ENCODE measurements around the gene RIBC2. TPM values are rescaled to one million over a fixed set of nuclear protein-coding genes. Genes with fewer than 3 reads are reported as not detected.

The RIBC2 gene
- total and polyA plus RNA-seq, 2 of the 13 experiments (the other 11 are each of a cell fraction or from before 2014, with no cell fraction given) = 0.55 TPM; not detected in 1

DNA sequence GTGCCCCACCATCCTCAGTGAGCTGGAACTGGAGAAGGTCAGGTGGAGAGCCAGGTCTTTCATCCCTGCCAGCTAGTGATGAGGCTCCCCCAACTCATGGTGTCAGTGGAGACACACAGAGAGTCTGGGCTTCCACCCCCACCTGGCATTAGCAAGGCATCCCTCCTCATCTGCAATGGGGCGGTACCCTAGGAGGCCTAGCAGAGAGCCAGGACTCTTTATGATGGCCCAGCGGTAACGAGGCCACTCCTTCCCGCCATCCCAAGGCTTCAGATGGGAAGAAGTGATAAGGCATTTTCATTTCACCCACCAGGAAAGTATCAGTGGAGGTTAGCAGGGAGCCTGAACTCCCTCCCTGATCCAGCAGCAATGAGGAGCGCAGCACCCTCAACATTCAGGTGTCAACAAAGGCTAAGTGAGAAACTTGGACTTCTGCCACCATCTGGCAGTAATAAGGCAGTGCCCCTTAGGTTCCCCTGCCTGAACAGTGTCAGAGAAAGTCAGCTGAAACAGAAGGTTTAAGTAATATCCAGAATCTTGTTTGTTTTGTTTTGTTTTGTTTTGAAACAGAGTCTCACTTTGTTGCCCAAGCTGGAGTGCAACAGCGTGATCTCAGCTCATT, 48.7 kb downstream of the RIBC2 start (continued):
- TF ChIP-seq TAF1 (CRISPR knock-in tag; IDR thresholded peaks at IDR 0.05) (no peak), SOX13 (IDR thresholded peaks at IDR 0.05) (no peak), SOX13 (CRISPR knock-in tag; conservative IDR thresholded peaks at IDR 0.05 in 1 of 2, IDR thresholded peaks at IDR 0.05 in 1 of 2) (peak in 1 of 2 experiments; percentile 5; a peak in 1 of 4 replicates), MNT (IDR thresholded peaks at IDR 0.05) (no peak), MED13 (CRISPR knock-in tag; IDR thresholded peaks at IDR 0.05) (no peak), PHF21A (CRISPR knock-in tag; IDR thresholded peaks at IDR 0.05) (no peak), ZNF615 (CRISPR knock-in tag; IDR thresholded peaks at IDR 0.05; ENCODE audit: borderline replicate concordance) (no peak), NR2C2 (CRISPR knock-in tag; IDR thresholded peaks at IDR 0.05; ENCODE audit: borderline replicate concordance) (no peak), RNF2 (conservative IDR thresholded peaks at IDR 0.05; ENCODE audit: low read depth) (no peak), AGO1 (IDR thresholded peaks at IDR 0.05; ENCODE audit: low read depth, low read length, poor library complexity, severe bottlenecking) (no peak), XRCC5 (optimal IDR thresholded peaks at IDR 0.05; ENCODE audit: low read length) (peak; percentile 28), ZNF264 (CRISPR knock-in tag; IDR thresholded peaks at IDR 0.05) (no peak), SMC3 (IDR thresholded peaks at IDR 0.05; ENCODE audit: low read length) (peak; percentile 71), ZNF24 (IDR thresholded peaks at IDR 0.05) (no peak), ARNT (IDR thresholded peaks at IDR 0.05) (no peak), POLR2AphosphoS5 (IDR thresholded peaks at IDR 0.05; ENCODE audit: low read depth, low read length) (no peak), ZBTB3 (CRISPR knock-in tag; IDR thresholded peaks at IDR 0.05; ENCODE audit: borderline replicate concordance, low read depth) (no peak)
- TF ChIP-seq, protein P1, sequence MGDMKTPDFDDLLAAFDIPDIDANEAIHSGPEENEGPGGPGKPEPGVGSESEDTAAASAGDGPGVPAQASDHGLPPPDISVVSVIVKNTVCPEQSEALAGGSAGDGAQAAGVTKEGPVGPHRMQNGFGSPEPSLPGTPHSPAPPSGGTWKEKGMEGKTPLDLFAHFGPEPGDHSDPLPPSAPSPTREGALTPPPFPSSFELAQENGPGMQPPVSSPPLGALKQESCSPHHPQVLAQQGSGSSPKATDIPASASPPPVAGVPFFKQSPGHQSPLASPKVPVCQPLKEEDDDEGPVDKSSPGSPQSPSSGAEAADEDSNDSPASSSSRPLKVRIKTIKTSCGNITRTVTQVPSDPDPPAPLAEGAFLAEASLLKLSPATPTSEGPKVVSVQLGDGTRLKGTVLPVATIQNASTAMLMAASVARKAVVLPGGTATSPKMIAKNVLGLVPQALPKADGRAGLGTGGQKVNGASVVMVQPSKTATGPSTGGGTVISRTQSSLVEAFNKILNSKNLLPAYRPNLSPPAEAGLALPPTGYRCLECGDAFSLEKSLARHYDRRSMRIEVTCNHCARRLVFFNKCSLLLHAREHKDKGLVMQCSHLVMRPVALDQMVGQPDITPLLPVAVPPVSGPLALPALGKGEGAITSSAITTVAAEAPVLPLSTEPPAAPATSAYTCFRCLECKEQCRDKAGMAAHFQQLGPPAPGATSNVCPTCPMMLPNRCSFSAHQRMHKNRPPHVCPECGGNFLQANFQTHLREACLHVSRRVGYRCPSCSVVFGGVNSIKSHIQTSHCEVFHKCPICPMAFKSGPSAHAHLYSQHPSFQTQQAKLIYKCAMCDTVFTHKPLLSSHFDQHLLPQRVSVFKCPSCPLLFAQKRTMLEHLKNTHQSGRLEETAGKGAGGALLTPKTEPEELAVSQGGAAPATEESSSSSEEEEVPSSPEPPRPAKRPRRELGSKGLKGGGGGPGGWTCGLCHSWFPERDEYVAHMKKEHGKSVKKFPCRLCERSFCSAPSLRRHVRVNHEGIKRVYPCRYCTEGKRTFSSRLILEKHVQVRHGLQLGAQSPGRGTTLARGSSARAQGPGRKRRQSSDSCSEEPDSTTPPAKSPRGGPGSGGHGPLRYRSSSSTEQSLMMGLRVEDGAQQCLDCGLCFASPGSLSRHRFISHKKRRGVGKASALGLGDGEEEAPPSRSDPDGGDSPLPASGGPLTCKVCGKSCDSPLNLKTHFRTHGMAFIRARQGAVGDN (CRISPR knock-in tag; IDR thresholded peaks at IDR 0.05) = 0 out of 2 replicates have a peak, but pooled peaks have one; percentile 8
- TF ChIP-seq, protein P2, sequence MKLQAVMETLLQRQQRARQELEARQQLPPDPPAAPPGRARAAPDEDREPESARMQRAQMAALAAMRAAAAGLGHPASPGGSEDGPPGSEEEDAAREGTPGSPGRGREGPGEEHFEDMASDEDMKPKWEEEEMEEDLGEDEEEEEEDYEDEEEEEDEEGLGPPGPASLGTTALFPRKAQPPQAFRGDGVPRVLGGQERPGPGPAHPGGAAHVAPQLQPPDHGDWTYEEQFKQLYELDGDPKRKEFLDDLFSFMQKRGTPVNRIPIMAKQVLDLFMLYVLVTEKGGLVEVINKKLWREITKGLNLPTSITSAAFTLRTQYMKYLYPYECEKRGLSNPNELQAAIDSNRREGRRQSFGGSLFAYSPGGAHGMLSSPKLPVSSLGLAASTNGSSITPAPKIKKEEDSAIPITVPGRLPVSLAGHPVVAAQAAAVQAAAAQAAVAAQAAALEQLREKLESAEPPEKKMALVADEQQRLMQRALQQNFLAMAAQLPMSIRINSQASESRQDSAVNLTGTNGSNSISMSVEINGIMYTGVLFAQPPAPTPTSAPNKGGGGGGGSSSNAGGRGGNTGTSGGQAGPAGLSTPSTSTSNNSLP (IDR thresholded peaks at IDR 0.05; ENCODE audit: low read depth, low read length) = no peak
- TF ChIP-seq, protein P3, sequence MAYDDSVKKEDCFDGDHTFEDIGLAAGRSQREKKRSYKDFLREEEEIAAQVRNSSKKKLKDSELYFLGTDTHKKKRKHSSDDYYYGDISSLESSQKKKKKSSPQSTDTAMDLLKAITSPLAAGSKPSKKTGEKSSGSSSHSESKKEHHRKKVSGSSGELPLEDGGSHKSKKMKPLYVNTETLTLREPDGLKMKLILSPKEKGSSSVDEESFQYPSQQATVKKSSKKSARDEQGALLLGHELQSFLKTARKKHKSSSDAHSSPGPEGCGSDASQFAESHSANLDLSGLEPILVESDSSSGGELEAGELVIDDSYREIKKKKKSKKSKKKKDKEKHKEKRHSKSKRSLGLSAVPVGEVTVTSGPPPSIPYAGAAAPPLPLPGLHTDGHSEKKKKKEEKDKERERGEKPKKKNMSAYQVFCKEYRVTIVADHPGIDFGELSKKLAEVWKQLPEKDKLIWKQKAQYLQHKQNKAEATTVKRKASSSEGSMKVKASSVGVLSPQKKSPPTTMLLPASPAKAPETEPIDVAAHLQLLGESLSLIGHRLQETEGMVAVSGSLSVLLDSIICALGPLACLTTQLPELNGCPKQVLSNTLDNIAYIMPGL (CRISPR knock-in tag; IDR thresholded peaks at IDR 0.05; ENCODE audit: borderline replicate concordance in 1 of 2, low read depth in 1 of 2) = 0 out of 4 replicates have a peak, but pooled peaks of 1 of the 2 experiments have one; percentile 18

Measured in HepG2 (cell line).